NCI-H1417 (cell line): ENCODE results near the gene AK5.
"Not testable (repeated sequence)": the region's sequence is repeated elsewhere in the genome, so short reads cannot be mapped to it uniquely, and the experiment has no call there.

ENCODE experiments used
- DNase-seq, 3 experiments: peaks; one replicate each; lab custom pipeline; 2025; lab: John Stamatoyannopoulos, UW

The AK5 gene

DNA sequence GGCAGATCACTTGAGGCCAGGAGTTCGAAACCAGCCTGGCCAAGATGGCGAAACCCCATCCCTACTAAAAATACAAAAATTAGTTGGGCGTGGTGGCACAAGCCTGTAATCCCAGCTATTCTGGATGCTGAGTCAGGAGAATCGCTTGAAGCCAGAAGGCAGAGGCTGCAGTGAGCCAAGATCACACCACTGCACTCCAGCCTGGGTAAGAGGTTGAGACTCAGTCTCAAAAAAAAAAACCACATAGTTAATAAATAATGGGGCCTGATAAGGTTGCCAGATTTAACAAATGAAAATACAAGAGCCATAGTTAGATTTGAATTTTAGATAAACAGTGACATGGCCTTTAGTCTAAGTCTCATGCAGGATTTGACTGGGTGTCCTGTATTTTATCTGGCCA is 225.0 kb downstream of the AK5 start:
- DNase-seq: no peak

DNA sequence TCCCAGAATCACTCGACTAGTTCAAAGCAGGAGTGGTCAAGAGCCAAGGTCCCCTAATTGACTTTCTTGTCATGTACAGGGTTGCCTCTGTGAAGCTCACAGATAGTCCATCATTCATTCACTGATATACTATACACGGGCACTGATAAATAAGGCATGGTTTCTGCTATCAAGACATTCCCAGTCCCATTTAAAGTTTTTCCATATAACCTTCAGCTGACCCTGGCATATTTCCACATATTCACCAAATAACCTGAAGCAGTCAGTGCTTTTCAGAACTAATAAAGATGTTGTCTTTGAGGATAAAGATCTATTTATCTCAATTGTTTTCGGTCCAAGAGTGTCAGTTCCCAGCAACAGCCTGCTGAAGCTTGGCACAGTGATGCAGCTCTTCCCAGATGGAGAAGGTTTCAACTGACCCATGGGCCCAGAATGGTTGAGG is 227.3 kb downstream of the AK5 start:
- DNase-seq: no peak

- DNase-seq: no peak
Measured at GRCh38 chr1:77509898-77510297, 228.1 kb downstream of the AK5 start.

- no peak for DNase-seq
Measured at GRCh38 chr1:77511440-77511840, 229.6 kb downstream of the AK5 start.

DNA sequence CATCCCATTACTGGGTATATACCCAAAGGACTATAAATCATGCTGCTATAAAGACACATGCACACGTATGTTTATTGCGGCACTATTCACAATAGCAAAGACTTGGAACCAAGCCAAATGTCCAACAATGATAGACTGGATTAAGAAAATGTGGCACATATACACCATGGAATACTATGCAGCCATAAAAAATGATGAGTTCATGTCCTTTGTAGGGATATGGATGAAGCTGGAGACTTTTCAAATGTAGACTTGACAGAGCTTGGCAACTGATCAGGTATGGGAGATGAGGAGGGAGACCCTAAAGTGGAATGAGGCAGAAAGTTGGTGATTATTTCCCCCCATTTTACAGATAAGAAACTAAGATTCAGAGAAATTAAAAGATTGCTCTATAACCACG is 230.8 kb downstream of the AK5 start:
- not testable (repeated sequence) for DNase-seq

DNA sequence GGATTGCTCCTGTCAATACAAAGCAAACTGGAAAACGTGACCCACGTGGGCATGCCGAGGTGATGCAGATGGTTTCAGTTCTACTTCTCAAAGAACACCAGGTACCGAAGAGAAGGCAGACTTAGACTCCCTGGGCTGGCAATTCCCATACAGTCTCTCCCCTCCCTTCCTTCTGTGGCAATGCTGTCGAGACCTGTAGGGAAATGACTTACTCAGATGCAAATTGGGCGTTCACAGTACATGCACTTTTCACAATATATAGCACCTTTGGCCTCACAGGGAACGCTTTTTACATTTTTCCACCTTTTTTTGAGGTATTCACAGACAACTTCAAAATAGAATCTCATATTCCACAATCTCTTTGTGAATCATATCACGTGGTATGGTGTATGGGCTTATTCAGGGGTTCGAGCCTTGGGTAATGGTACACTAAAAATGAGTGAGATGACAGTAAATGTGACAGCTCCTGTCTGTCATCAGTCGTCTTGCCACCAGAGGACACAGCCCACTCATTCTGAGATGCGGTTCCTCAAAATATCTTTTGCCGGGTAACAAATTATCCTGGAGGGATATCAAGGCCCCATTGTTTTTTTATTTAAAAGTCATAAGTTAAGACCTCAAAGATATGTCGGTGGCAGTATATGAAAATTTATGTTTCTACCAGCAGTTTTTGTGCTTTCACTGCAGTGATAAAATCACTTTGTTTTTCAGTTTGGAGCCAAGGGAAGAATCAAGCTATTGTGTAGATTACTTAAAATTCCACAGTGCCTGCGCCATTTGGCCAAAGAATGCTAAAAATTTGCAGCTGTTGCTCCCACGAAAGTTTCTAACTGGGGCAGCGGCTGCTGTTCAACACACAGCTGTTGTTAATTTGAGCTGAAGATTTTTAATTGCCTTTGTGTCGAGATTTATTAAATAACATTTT is 232.3 kb downstream of the AK5 start:
- no peak for DNase-seq

DNA sequence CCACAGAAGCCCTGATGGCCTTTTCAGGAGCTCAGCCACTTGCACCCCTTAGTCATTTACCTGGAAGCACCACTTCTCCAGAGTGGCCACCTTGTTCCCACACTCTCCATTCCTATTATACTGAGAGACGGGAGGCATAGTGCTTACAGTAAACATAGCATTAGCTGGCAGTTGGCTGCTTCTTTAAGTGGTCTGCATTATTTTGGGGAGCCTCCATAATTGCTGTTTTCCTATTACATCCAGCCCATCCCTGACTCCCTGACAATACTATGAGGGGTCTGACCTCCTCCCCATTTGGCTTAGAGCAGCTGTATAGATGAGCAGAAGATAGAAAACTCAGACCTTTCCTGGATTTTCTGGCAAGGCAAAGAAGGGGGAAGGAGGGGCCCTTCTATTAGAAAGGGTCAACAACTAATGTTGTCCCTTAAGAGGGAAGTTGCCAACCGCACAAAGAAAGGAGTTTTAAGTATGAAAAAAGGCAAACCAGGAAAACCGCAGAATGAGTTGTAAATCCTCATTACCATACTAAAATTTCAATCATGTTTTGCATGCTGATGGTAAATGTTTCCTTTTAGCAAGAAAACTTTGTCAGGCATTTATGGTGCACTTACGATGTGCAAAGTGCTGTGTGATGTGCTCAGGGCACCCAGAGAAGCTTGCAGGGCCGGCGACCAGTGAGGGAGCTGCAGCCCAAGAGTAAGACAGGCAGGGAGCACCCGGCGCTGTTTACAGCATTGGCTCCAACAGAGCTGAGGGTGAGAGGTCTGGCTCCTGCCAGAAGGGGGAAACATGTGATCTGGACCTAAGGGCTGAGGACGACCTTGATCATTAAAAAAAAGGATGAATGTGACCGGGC is 233.3 kb downstream of the AK5 start:
- no peak for DNase-seq

DNA sequence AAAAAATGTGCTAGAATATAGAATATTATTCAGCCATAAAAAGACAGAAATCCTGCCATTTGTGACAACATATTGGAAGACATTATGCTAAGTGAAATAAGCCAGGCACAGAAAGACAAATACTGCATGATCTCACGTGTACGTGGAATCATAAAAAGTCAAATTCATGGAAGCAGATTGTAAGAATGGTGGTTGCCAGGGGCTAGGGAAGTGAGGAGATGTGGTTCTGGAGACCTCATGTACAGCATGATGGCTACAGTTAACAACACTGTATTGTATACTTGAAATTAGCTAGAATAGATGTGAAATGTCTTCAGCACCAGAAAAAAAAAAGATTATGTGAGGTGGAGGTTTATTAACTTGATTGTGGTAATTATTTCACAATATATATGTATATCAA is 234.3 kb downstream of the AK5 start:
- DNase-seq: no peak

DNA sequence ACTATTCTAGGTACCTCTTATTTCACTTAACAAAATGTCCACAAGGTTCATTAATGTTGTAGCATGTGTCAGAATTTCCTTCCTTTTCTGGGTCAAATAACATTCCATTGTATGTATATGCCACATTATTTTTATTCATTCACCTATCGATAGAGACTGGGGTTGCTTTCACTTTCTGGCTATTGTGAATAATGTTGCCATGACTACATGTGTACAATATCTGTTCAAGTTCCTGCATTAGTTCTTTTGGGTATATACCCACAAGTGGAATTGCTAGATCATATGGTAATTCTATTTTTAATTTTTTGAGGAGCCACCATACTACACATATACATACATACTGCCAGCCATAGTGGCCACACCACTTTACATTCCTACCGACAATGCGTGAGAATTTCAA is 242.2 kb downstream of the AK5 start:
- DNase-seq: no peak

DNA sequence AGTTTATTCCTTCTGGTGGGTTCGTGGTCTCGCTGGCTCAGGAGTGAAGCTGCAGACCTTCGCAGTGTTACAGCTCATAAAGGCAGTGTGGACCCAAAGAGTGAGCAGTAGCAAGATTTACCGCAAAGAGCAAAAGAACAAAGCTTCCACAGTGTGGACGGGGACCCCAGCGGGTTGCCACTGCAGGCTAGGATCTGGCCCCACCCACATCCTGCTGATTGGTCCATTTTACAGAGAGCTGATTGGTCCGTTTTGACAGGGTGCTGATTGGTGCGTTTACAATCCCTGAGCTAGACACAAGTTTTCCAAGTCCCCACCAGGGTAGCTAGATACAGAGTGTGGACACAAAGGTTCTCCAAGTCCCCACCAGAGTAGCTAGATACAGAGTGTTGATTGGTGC is 249.3 kb downstream of the AK5 start:
- DNase-seq: not testable (repeated sequence)

GRCh38 chr1:77531596-77532280 is 249.9 kb downstream of the AK5 start:
- not testable (repeated sequence) for DNase-seq

GRCh38 chr1:77532641-77533040 is 250.8 kb downstream of the AK5 start:
- DNase-seq: no peak

- peak; percentile 21 to 78 (median 40) for DNase-seq
Measured at GRCh38 chr1:77533660-77534305, 252.0 kb downstream of the AK5 start.

DNA sequence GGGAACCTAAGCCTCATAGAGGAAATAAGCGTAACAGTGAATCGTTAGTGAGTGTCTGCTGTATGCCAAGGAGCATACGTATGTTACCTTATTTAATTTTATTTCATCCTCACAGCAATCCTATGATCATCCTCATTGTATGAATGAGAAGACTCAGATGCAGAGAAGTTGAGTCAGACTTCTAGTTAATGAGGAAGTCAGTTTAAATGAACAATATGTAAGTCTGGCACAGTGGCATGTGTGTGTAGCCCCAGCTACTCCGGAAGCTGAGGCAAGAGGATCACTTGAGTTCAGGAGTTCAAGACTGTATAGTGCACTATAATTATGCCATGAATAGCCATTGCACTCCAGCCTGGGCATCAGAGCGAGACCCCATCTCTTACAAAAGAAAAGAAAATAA is 252.6 kb downstream of the AK5 start:
- DNase-seq: no peak

- no peak for DNase-seq
Measured at GRCh38 chr1:77536813-77537212, 255.0 kb downstream of the AK5 start.

GRCh38 chr1:77538956-77539518 is 257.2 kb downstream of the AK5 start:
- peak in 1 of 3 experiments; percentile 61 for DNase-seq

GRCh38 chr1:77539519-77540142 is 257.8 kb downstream of the AK5 start:
- peak in 2 of 3 experiments; percentile 37 to 65 for DNase-seq

DNA sequence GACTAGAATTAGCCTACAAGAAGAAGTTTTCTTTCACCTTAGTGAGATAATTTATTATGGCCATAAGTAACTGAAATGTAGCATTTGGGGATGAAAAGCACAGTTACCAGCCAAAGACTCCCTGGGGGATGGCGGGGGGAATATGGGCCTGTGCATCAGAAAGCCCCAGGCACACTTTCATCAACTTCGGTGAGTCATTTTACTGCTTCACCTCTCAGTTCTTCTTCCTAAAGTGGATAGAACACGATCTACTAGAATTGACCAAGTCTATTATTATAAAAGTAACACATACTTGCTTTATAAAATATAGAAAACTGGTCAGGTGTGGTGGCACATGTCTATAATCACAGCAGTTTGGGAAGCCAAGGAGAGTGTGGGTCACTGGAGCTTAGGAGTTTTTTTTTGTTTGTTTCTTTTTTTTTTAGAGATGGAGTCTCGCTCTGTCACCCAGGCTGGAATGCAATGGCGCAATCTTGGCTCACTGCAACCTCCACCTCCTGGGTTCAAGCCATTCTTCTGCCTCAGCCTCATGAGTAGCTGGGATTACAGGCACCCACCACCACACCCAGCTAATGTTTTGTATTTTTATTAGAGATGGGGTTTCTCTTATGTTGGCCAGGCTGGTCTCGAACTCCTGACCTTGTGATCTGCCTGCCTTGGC is 258.8 kb downstream of the AK5 start:
- DNase-seq: no peak

DNA sequence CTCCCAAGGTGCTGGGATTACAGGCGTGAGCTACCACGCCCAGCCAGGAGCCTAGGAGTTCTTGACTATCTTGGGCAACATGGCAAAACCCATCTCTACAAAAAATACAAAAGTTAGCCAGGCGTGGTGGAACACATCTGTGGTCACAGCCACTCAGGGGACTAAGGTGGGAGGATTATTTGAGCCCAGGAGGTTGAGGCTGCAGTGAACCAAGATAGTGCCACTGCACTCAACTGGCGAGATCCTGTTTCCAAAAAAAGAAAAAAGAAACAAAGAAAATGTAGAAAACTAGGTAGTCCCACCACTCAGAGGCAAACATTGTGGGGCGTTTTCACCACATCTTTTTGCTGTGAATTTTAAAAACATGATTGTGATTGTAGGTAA is 259.3 kb downstream of the AK5 start:
- no peak for DNase-seq

DNA sequence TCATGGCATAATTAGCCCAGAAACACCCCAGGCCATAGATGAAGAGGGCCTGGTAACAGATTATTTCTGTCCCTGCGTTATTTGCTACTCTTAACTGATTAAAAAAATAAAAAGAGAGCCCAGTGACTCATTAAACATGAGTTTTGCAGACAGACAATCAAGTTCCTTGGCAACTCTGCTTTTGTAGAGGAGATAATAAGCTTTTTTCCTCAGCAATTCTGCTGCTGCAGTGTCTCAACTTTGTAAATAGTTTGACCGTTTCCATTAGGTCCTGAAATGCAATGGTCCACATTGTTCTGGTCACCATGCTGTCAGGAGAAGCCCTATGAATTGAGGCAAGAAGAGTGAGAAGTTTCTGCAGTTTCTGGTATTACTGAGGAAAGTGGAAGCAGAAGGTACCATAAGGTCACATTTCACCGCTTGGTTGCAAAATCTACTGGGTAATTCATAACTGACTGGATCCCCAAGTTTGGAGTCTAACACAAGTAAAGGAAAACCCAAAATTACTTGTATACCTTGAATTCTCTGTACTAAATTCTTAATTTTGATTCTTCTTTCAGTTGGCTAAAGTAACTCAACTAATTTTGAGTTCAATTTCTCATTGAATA is 261.1 kb downstream of the AK5 start:
- DNase-seq: no peak
